K562 (cell line): ENCODE results near the gene VSNL1. TPM values are rescaled to one million over a fixed set of nuclear protein-coding genes. Genes with fewer than 3 reads are reported as not detected.

Experiments
- ADNP ChIP-seq: fragments of 200-800 bp; sonication (Bioruptor generic); IDR thresholded peaks from 2 replicates; pipeline ENCODE4 v1.6.1; 2016; ENCODE audit warnings: missing genetic modification characterization, missing compliant biosample characterization
- BRD4 ChIP-seq: fragments of 200-600 bp; sonication (generic); IDR thresholded peaks from 2 replicates; pipeline ENCODE4 v1.6.1; 2017; ENCODE audit warnings: inconsistent platforms
- CBFA2T3 ChIP-seq: fragments of 450-650 bp; IDR thresholded peaks from 2 replicates; pipeline ENCODE4 v1.6.1; 2017
- DNMT1 ChIP-seq: fragments of 450-650 bp; IDR thresholded peaks from 2 replicates; pipeline ENCODE4 v1.6.1; 2016; ENCODE audit warnings: antibody characterized with exemption, mild to moderate bottlenecking
- FOXO4 ChIP-seq: fragments of 450-650 bp; formaldehyde crosslinking; IDR thresholded peaks from 2 replicates; pipeline ENCODE4 v1.4.0; 2020; ENCODE audit warnings: mild to moderate bottlenecking, moderate library complexity
- JUND ChIP-seq, 2 experiments: IDR thresholded peaks; 2 replicates in 1 of 2; 3 replicates in 1 of 2; pipeline ENCODE4 v1.6.1; 2011; ENCODE audit warnings: borderline replicate concordance in 2 of 2, low read depth in 2 of 2, low read length in 2 of 2, improper control_type of control experiment in 1 of 2, missing biosample characterization in 1 of 2, missing genetic modification characterization in 1 of 2, missing genetic modification reagents in 1 of 2
- KHSRP ChIP-seq: fragments of 450-650 bp; IDR thresholded peaks from 2 replicates; pipeline ENCODE4 v1.6.1; 2017
- PRPF4 ChIP-seq: fragments of 200-400 bp; formaldehyde crosslinking; IDR thresholded peaks from one replicate; pipeline ENCODE4 v1.6.1; 2017; ENCODE audit warnings: low read length, low read depth, mild to moderate bottlenecking; ENCODE audit not compliant: insufficient read depth, poor library complexity, severe bottlenecking
- PURB ChIP-seq: sonication (generic); formaldehyde crosslinking; IDR thresholded peaks from 2 replicates; pipeline ENCODE4 v1.9.0; 2021; ENCODE audit warnings: low read depth, mild to moderate bottlenecking, missing genetic modification reagents
- REST ChIP-seq, 2 experiments: fragments of 450-650 bp; formaldehyde crosslinking in 1 of 2; IDR thresholded peaks; 2 replicates each; pipeline versions ENCODE4 v1.4.0 to v1.6.1; 2014 to 2020; ENCODE audit warnings: mild to moderate bottlenecking in 2 of 2, borderline replicate concordance in 1 of 2, low read depth in 1 of 2
- TAL1 ChIP-seq: fragments of 450-650 bp; IDR thresholded peaks from 2 replicates; pipeline ENCODE4 v1.6.1; 2016; ENCODE audit warnings: mild to moderate bottlenecking
- TOE1 ChIP-seq, 2 experiments: fragments of 450-650 bp in 1 of 2; sonication (generic) in 1 of 2; formaldehyde crosslinking in 1 of 2; IDR thresholded peaks; 2 replicates each; pipeline versions ENCODE4 v1.7.1 to v1.8.0; 2016 to 2022; ENCODE audit warnings: borderline replicate concordance in 2 of 2, mild to moderate bottlenecking in 2 of 2, antibody characterized with exemption in 1 of 2, inconsistent platforms in 1 of 2, low read depth in 1 of 2, missing genetic modification reagents in 1 of 2, moderate library complexity in 1 of 2
- ZNF232 ChIP-seq: sonication (generic); formaldehyde crosslinking; IDR thresholded peaks from 2 replicates; pipeline ENCODE4 v1.8.0; 2022; ENCODE audit warnings: mild to moderate bottlenecking, missing genetic modification reagents
- ZNF707 ChIP-seq: fragments of 250-450 bp; sonication (Bioruptor Pico); conservative IDR thresholded peaks from 2 replicates; pipeline ENCODE4 v1.8.0; 2022; ENCODE audit warnings: inconsistent platforms, mild to moderate bottlenecking, moderate library complexity
- polyA plus RNA-seq, 8 experiments: library from polyadenylated mRNA; depleted of rRNA in 4 of 8; stranded (reverse) in 5 of 8; unstranded in 3 of 8; fragments of >200 nt; fragmentation: Nextera tagmentation in 2 of 8; fragmentation: Illumina TruSeq in 1 of 8; extraction: Ambion mirVana in 2 of 8; extraction: Trizol in 1 of 8; gene quantifications; 2 replicates each; pipeline versions ENCODE4 v1.2.1 to v1.2.3, GENCODE V29; 2011 to 2014; ENCODE audit warnings: inconsistent platforms in 1 of 8, missing spikeins in 1 of 8
- total RNA-seq, 7 experiments: library from RNA; depleted of rRNA in 6 of 7; stranded (reverse); fragments of >200 nt in 6 of 7; fragmentation: Illumina TruSeq in 2 of 7; extraction: Trizol in 2 of 7; gene quantifications; 2 replicates each; pipeline versions ENCODE4 v1.2.1 to v1.2.3, GENCODE V29; 2011 to 2021; ENCODE audit warnings: low replicate concordance in 1 of 7
- TF ChIP-seq, protein P1 (sequence below): IDR thresholded peaks from 2 replicates; pipeline ENCODE4 v1.6.1; 2011; ENCODE audit warnings: borderline replicate concordance, low read depth, mild to moderate bottlenecking, moderate library complexity, low read length; ENCODE audit not compliant: insufficient read depth, poor library complexity, severe bottlenecking

Gene VSNL1
- total and polyA plus RNA-seq, 9 of the 15 experiments (the other 6 are each of a cell fraction or from before 2014, with no cell fraction given) = 0.20 TPM; not detected in 8

GRCh38 chr2:17646081-17646554 lies 105.6 kb downstream of the VSNL1 start (continued):
- TF ChIP-seq DNMT1 (no peak), PRPF4 (no peak), BRD4 (no peak), ADNP (tag) (no peak), PURB (CRISPR knock-in tag) (no peak), FOXO4 (no peak), TOE1 (IDR thresholded peaks at IDR 0.05; ENCODE audit: borderline replicate concordance) (no peak), TOE1 (CRISPR knock-in tag; IDR thresholded peaks at IDR 0.05; ENCODE audit: borderline replicate concordance, low read depth) (no peak), TAL1 (no peak), ZNF707 (CRISPR knock-in tag) (no peak), JUND (IDR thresholded peaks at IDR 0.05; ENCODE audit: borderline replicate concordance, low read depth, low read length) (peak; percentile 56; the same call in 1 of the 2 replicates), JUND (tag; IDR thresholded peaks at IDR 0.05; ENCODE audit: borderline replicate concordance, low read depth, low read length) (no peak), ZNF232 (CRISPR knock-in tag) (no peak), REST (IDR thresholded peaks at IDR 0.05; ENCODE audit: borderline replicate concordance) (peak; percentile 52; the same call in 1 of the 2 replicates), REST (CRISPR knock-in tag; IDR thresholded peaks at IDR 0.05; ENCODE audit: low read depth) (no peak), CBFA2T3 (no peak), KHSRP (no peak)
- TF ChIP-seq, protein P1, sequence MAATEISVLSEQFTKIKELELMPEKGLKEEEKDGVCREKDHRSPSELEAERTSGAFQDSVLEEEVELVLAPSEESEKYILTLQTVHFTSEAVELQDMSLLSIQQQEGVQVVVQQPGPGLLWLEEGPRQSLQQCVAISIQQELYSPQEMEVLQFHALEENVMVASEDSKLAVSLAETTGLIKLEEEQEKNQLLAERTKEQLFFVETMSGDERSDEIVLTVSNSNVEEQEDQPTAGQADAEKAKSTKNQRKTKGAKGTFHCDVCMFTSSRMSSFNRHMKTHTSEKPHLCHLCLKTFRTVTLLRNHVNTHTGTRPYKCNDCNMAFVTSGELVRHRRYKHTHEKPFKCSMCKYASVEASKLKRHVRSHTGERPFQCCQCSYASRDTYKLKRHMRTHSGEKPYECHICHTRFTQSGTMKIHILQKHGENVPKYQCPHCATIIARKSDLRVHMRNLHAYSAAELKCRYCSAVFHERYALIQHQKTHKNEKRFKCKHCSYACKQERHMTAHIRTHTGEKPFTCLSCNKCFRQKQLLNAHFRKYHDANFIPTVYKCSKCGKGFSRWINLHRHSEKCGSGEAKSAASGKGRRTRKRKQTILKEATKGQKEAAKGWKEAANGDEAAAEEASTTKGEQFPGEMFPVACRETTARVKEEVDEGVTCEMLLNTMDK = no peak
